Gastroesophageal sphincter (tissue), 3 donors: Measurements from ENCODE around the gene NBDY.

ENCODE experiments used
- CTCF ChIP-seq, 4 experiments: fragments of 200-600 bp in 2 of 4; fragments of 450-650 bp in 2 of 4; sonication (generic) in 1 of 4; IDR thresholded peaks; one replicate each; pipeline ENCODE4 v1.5.1; 2017 to 2019; ENCODE audit warnings: antibody characterized with exemption in 4 of 4, mild to moderate bottlenecking in 2 of 4, moderate library complexity in 2 of 4
- POLR2A ChIP-seq, 2 donors: fragments of 450-650 bp; IDR thresholded peaks; one replicate each; pipeline ENCODE4 v1.6.1; 2017; ENCODE audit warnings: antibody characterized with exemption in 2 of 2, mild to moderate bottlenecking in 2 of 2, moderate library complexity in 1 of 2
- POLR2AphosphoS5 ChIP-seq: sonication (generic); formaldehyde crosslinking; IDR thresholded peaks from one replicate; pipeline ENCODE4 v1.6.1; 2017; ENCODE audit warnings: antibody characterized with exemption

DNA sequence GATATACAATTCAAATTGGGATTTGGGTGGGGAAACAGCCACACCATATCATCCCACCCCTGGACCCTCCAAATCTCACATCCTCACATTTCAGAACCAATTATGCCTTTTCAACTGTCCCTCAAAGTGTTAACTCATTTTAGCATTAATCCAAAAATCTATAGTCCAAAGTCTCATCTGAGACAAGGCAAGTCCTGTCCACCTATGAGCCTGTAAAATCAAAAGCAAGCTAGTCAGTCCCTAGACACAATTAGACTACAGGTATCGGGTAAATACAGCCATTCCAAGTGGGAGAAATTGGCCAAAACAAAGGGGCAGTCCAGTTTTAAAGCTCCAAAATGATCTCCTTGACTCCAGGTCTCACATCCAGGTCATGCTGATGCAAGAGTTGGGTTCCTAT, 128.0 kb downstream of the NBDY start:
- TF ChIP-seq CTCF (IDR thresholded peaks at IDR 0.05) (no peak), POLR2A (IDR thresholded peaks at IDR 0.05) (no peak), POLR2AphosphoS5 (no peak)
